ENCODE data around the gene DCAF5.

The DCAF5 gene

DNA sequence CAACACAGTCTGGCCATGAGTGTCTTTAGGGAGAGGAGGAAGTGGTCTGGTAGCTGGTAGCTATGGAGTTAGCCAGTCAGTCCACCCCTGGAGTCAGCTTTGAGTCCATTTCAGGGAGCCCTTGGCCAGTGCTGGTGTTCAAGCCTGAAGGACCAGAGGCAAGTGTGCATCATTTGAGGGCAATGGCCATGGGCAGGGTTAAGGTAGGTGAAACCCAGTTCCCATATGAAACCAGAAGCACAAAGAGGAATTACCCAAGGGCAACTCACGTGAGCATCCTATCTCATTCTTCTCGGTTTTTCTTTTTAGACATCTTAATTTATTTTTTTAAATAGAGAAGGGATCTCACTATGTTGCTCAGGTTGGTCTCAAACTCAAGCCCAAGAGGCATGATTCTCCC, 112.6 kb downstream of the DCAF5 start:
- no peaks in the 10 kb centered on the region for H3F3A ChIP-seq (ENCODE audit: low read depth)
- no peaks in the 10 kb centered on the region for H3K4me1 ChIP-seq (ENCODE audit: insufficient read depth, low read length, poor library complexity, severe bottlenecking)
- no peak overlapping the region for H3K4me2 ChIP-seq (ENCODE audit: low read depth, low read length, poor library complexity, severe bottlenecking)
- H3K9me2 ChIP-seq (replicated peaks; ENCODE audit: low read depth, low read length): no peaks in the 10 kb centered on the region
- no peaks in the 10 kb centered on the region for H3K36me3 ChIP-seq (ENCODE audit: insufficient read depth, low read length)
- H3K79me2 ChIP-seq (ENCODE audit: insufficient read depth, low read length): no peaks in the 10 kb centered on the region
- no peaks in the 10 kb centered on the region for H3K9me3 ChIP-seq (ENCODE audit: insufficient read depth, low read depth, low read length)
- TF ChIP-seq EZH2phosphoT487 (IDR thresholded peaks at IDR 0.05; ENCODE audit: borderline replicate concordance): no peak
- TF ChIP-seq, protein P1, sequence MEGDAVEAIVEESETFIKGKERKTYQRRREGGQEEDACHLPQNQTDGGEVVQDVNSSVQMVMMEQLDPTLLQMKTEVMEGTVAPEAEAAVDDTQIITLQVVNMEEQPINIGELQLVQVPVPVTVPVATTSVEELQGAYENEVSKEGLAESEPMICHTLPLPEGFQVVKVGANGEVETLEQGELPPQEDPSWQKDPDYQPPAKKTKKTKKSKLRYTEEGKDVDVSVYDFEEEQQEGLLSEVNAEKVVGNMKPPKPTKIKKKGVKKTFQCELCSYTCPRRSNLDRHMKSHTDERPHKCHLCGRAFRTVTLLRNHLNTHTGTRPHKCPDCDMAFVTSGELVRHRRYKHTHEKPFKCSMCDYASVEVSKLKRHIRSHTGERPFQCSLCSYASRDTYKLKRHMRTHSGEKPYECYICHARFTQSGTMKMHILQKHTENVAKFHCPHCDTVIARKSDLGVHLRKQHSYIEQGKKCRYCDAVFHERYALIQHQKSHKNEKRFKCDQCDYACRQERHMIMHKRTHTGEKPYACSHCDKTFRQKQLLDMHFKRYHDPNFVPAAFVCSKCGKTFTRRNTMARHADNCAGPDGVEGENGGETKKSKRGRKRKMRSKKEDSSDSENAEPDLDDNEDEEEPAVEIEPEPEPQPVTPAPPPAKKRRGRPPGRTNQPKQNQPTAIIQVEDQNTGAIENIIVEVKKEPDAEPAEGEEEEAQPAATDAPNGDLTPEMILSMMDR (conservative IDR thresholded peaks at IDR 0.05; ENCODE audit: low read length): no peak
- no peak overlapping the region for H2AFZ ChIP-seq (ENCODE audit: low read length)
- no peaks in the 10 kb centered on the region for H4K20me1 ChIP-seq (ENCODE audit: insufficient read depth, low read length, poor library complexity, severe bottlenecking)
- no peak overlapping the region for H3K9ac ChIP-seq (ENCODE audit: low read depth, low read length, poor library complexity, severe bottlenecking)
- no peaks in the 10 kb centered on the region for H3K27me3 ChIP-seq (ENCODE audit: insufficient read depth, low read length, poor library complexity, severe bottlenecking)
- H3K4me3 ChIP-seq (ENCODE audit: low read length, poor library complexity, severe bottlenecking): no peak overlapping the region

DNA sequence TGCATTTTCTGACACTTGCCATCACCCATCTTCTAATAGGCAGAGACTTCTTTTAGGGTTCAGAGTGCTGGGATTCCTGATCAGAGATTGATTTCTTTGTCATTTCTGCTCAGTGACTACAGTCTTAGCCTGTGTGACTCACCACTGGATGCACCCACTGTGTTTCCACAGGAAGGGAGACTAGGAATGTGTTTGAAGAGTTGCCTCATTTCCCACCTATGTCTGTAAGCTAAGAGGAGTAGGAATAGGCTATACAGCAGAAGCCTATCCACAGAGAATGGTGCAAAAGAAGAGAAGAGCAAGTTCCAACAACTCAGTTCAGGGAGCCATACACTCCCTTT, 113.7 kb downstream of the DCAF5 start:
- no peak overlapping the region for H3K4me2 ChIP-seq (ENCODE audit: low read depth, low read length, poor library complexity, severe bottlenecking)
- H4K20me1 ChIP-seq (ENCODE audit: insufficient read depth, low read length, poor library complexity, severe bottlenecking): no peaks in the 10 kb centered on the region
- H3K27me3 ChIP-seq (ENCODE audit: insufficient read depth, low read length, poor library complexity, severe bottlenecking): no peaks in the 10 kb centered on the region
- no peaks in the 10 kb centered on the region for H3K9me2 ChIP-seq (replicated peaks; ENCODE audit: low read depth, low read length)
- no peaks in the 10 kb centered on the region for H3K9me3 ChIP-seq (ENCODE audit: insufficient read depth, low read depth, low read length)
- no peaks in the 10 kb centered on the region for H3K36me3 ChIP-seq (ENCODE audit: insufficient read depth, low read length)
- no peak overlapping the region for H2AFZ ChIP-seq (ENCODE audit: low read length)
- H3F3A ChIP-seq (ENCODE audit: low read depth): no peaks in the 10 kb centered on the region
- TF ChIP-seq EZH2phosphoT487 (IDR thresholded peaks at IDR 0.05; ENCODE audit: borderline replicate concordance): no peak
- TF ChIP-seq, protein P1 (conservative IDR thresholded peaks at IDR 0.05; ENCODE audit: low read length): no peak
- H3K79me2 ChIP-seq (ENCODE audit: insufficient read depth, low read length): no peaks in the 10 kb centered on the region
- H3K4me3 ChIP-seq (ENCODE audit: low read length, poor library complexity, severe bottlenecking): no peak overlapping the region
- no peaks in the 10 kb centered on the region for H3K4me1 ChIP-seq (ENCODE audit: insufficient read depth, low read length, poor library complexity, severe bottlenecking)
- no peak overlapping the region for H3K9ac ChIP-seq (ENCODE audit: low read depth, low read length, poor library complexity, severe bottlenecking)

DNA sequence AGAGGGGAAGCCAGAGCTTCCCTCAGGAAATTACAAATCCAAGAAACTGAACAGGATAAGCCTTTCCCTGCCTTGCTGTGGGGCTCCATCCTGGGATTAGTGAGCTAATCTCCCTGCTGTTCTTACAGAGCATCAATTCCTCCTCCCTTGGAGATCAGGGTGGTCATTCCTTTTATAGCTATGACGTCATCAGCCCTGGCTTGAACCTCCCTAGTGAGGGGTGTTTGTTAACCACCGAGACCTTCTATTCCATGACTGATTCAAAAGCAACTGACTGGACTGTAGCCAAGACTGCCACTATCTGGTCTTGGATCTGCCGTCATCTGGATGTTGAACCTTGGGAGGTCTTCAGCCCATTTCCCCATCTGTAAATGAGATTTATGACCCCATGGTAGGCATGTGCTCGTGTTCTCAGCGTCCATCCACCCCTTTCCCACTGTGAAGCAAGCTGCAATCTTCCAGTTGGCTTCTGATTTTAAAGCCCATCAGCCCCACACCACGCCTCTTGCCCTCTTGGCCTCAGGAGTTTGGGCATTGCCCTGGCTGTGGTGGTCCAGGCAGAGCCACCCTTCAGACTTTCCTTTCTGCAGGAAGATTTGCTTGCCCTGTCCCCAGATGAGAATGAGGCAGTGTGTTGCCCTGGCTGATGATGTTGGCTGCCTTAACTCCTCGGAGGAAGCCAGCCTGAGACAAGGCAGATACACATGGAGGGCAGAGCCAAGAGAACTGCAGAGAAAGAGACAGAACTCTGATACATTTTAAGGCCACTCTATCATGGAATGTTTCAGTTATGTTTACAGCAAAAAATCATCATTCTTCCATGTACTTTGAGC, 114.2 kb downstream of the DCAF5 start:
- Histone ChIP-seq H4K20me1 (ENCODE audit: insufficient read depth, low read length, poor library complexity, severe bottlenecking) (no peaks in the 10 kb centered on the region), H3K4me3 (ENCODE audit: low read length, poor library complexity, severe bottlenecking) (no peak overlapping the region), H3F3A (ENCODE audit: low read depth) (no peaks in the 10 kb centered on the region), H3K9me2 (replicated peaks; ENCODE audit: low read depth, low read length) (no peaks in the 10 kb centered on the region), H3K27me3 (ENCODE audit: insufficient read depth, low read length, poor library complexity, severe bottlenecking) (no peaks in the 10 kb centered on the region), H3K36me3 (ENCODE audit: insufficient read depth, low read length) (no peaks in the 10 kb centered on the region), H3K4me1 (ENCODE audit: insufficient read depth, low read length, poor library complexity, severe bottlenecking) (no peaks in the 10 kb centered on the region), H3K9ac (ENCODE audit: low read depth, low read length, poor library complexity, severe bottlenecking) (no peak overlapping the region), H2AFZ (ENCODE audit: low read length) (no peak overlapping the region), H3K79me2 (ENCODE audit: insufficient read depth, low read length) (no peaks in the 10 kb centered on the region), H3K9me3 (ENCODE audit: insufficient read depth, low read depth, low read length) (no peaks in the 10 kb centered on the region), H3K4me2 (ENCODE audit: low read depth, low read length, poor library complexity, severe bottlenecking) (no peak overlapping the region)
- no peak for TF ChIP-seq EZH2phosphoT487 (IDR thresholded peaks at IDR 0.05; ENCODE audit: borderline replicate concordance)
